ENCODE measurements around the gene C1orf159.
"Not testable (repeated sequence)": the region's sequence is repeated elsewhere in the genome, so short reads cannot be mapped to it uniquely, and the experiment has no call there.

The C1orf159 gene

DNA sequence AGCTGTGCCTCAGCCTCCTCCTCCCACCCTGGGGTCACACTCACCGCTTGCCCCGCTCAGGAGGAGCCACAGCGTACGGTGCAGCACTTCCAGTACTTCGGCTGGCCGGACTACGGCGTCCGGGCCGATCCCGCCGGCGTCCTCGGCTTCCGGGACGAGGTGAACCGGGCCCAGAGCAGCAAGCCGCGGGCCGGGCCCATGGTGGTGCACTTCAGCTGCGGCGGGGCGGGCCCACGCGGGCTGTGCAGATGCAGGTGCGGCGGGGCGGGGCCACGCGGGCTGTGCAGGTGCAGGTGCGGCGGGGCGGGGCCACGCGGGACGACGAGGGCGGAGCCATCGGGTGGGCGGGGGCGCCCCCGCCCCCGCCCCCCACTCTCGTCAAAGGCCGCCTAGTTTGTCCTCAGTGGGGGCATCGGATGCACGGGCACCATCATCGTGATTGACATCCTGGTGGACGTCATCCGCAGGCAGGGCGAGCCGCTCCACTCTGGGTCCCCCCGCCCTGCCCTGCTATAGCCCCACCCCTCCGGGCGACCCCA is 47.3 kb downstream of the C1orf159 start:
- no peak for DNase-seq

- DNase-seq = no peak
These were observed 47.9 kb downstream of the C1orf159 start for GRCh38 chr1:1067860-1068516.

GRCh38 chr1:1067284-1067859 is 48.5 kb downstream of the C1orf159 start:
- no peak for DNase-seq

DNA sequence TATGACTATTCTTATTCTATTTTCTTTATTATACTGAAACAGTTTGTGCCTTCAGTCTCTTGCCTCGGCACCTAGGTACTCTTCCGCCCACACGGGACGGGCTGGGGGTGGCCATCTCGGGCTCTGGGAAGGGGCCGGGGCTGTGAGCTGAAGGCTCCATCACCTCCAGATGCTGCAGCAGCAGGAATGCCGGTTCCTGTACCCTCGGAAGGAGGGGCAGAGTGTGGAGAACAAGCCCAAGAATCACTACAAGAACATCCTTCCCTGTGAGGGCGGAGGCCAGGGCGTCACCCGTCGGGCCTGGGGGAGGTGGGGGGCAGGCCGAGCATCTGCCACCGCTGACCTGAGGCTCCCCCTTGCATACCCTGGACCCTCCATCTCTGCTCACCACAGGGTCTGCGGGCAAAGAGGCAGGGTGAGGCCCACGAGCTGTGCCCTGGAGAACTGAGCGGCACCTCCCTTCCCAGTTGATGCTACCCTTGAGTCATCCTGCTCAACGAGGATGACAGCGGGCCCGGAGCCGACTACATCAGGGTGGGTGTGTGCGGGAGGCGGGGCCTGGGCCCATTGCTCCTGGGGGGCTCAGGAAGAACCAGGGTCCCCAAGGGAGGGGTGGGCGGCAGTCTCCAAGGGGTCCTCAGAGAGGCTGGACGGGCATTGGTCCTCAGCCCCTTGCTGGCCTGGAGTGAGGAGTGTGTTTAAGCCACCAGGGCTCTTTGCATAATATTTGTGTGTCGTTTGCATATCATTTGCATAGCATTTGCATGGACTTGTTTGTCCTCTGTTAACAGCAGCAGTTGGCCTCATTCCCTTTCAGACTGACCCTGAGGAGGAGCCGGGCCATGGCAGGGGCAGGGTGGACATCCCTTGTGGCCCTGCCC is 49.2 kb downstream of the C1orf159 start:
- DNase-seq = peak in 3 of 58 donors; percentile 15 to 37 (median 18)

GRCh38 chr1:1065940-1066304 is 50.0 kb downstream of the C1orf159 start:
- not testable (repeated sequence) for DNase-seq

DNA sequence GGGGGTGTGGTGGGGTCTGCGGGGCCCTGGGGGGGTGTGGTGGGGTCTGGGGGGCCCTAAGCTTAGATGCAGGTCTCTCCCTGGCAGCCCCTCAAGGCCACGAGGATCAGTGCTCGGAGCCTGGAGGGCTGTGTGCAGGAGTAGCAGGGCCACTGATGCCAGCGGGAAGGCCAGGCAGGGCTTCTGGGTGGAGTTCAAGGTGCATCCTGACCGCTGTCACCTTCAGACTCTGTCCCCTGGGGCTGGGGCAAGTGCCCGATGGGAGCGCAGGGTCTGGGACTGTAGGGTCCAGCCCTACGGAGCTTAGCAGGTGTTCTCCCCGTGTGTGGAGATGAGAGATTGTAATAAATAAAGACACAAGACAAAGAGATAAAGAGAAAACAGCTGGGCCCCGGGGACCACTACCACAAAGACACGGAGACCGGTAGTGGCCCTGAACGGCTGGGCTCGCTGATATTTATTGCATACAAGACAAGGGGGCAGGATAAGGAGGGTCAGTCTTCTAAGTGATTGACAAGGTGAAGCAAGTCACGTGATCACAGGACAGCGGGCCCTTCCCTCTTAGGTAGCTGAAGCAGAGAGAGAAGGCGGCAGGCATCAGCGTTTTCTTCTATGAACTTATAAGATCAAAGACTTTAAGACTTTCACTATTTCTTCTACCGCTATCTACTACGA is 50.5 kb downstream of the C1orf159 start:
- no peak for DNase-seq

DNA sequence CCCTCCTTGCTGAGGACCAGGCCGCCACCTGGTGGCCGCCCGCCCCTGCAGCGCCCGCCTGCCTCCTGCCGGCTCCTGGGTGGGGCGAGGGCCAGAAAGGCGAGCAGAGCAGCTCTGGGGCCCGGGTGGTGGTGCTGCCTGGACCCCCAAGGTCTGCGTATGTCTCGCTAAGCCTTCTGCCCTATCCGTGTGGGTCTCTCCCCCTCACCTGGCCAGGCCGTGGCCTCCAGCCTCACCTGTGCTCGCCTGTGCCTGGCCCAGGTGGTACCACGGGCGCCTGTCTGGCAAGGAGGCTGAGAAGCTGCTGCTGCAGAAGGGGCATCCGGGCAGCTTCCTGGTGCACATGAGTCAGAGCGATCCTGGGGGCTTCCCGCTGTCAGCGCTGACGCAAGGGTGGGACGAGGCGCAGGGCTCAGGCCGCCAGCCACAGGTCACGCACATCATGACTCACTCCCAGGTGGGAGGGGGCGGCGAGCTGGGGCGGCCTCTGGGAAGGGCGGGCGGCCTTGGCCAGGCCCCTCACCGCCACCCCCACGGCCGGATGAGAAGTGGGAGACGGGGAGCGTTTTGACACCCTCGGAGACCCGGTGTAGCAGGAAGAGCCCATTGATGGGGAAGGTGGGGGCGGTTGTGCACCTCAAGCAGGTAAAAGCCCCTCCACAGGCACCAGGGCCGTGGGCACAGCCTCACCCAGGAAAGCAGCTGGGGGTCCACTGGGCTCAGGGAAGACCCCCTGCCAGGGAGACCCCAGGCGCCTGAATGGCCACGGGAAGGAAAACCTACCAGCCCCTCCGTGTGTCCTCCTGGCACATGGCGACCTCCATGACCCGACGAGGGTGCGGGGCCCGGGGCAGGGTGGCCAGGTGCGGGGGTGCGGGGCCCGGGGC is 51.7 kb downstream of the C1orf159 start:
- DNase-seq = peak in 10 of 58 donors; percentile 6 to 45 (median 20)

- DNase-seq = no peak
These were observed 52.5 kb downstream of the C1orf159 start for GRCh38 chr1:1063261-1063944.

DNA sequence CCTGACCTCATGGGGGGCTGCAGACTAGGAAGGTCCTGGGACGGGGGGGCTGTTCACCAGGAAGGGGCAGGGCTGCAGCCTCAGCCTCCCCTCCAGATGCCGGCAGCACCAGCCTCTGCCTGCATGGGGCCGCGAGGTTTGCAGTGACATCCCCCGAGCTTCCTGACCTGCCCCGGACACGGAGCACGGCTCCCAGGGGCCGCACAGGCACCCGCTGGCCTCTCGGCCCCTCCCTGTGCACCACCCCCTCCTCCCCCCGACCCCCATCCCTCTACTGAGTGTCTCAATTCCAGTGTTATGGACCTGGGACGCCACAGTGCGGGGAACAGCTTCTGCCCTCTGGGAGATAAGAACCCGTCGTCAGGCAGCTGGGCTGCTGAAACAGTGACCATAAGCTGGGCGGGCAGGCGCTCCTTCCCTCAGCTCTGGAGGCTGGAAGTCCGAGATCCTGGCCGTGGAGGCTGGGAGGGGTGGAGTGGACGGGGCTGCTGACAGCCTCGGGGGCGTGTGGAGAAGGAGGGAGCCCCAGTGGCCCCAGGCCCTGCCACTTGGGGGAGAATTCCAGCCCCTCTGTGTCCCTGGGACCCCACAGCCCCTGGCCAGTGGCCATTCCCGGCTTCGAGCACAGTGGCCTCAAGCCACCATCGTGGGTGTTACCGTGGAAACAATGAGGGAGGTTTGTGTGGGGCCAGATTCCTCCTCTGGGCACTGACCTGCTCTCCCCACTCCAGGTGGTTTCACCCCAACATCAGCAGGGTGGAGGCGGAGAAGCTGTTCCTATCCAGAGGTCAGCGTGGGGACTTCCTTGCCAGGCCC is 53.3 kb downstream of the C1orf159 start:
- DNase-seq = no peak

DNA sequence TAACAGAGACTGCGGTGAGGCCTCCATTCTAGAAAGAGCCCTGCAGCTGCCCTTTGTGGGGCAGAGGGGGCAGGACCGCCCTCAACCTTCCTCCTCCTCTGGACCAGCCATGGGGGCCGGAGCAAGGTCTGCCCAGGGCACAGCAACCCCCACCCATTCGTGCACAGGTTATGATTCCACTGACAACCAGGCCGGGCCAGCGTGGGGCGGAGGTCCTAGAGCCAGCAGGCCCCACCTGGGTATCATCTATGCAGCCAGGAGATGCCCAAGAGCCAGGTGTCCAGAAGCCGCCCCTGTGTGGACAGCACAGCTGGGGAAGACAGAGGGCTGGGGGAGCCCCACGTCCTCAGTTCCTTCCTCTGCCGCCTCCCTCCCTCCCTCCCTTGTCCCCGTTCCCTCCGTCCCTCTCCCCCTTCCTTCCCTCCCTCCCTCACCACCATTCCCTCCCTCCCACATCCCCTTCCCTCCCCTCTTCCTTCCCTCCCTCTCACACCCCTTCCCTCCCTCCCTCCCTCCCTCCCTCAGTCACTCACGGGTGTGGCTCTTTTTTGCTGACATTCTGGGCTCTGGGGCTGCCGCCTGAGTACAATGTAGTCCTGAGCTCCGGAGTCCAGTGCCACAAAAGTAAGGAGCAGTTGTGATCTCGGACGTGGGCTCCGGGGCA is 54.1 kb downstream of the C1orf159 start:
- DNase-seq = no peak

DNA sequence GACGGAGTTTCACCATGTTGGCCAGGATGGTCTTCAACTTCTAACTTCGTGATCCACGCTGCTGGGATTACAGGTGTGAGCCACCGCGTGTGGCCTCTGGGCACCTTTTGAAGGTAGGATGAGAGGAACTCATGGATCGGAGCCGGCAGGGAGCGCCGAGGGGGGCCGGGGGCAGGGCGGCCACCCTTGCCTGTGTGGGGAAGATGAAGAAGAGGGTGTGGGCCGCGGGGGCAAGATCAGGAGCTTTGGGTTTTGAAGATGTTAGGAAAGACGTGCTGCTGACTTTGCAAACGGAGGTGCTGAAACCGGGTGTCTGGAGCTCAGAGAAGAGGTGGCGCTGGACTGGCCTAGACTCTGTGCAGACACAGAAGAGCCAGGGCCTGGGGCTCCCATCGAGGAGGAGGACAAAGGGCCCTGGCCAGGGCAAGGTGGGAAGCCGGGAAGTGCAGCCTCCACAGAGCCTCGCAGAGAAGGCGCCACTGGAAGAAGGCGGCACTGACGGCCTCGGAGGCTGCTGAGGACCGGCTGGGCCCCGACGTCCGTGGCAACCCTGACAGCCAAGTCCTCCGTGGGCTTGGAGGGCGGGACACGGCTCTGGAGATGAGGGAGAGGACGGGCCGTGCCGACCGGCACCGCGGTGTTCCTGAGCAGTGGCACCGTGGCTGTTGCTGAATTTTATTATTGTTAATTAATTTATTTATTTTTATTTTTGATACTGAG is 55.4 kb downstream of the C1orf159 start:
- DNase-seq = no peak

DNA sequence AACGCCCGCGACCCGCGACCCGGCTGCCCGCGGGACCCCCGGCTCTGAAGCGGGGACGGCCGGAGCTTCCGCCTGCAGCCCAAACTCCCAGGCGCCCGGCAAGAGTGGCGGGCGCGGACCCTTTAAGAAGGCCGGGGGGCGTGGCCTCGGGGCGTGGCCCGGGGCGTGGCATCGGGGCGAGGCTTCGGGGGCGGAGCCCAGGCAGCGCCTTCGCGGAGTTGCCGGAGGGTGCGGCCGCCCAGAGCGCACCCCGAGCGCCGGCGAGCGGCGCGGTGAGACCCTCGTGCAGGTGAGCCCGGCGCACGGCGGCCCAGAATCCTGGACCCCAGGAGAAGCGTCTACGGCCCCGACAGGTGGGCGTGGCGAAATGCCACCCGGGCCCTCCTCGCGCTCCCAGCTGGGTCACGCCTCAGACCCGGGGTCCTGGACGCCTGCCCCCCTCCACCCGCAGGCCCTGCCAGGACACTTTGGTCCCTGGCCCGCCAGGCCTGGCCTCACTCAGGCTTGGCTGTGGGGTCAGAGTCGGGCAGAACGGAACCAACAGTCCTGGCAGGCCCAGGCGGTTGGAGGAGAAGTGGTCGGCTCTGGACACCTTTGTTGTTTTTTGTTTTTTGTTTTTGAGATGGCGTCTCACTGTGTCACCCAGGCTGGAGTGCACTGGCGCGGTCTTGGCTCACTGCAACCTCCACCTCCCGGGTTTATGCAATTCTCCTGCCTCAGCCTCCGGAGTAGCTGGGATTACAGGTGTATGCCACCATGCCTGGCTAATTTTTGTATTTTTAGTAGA is 56.2 kb downstream of the C1orf159 start:
- peak in 52 of 58 donors; percentile 5 to 82 (median 54) for DNase-seq

GRCh38 chr1:1058921-1059493 is 56.9 kb downstream of the C1orf159 start:
- DNase-seq = peak in 3 of 58 donors; percentile 17 to 25 (median 24)

DNA sequence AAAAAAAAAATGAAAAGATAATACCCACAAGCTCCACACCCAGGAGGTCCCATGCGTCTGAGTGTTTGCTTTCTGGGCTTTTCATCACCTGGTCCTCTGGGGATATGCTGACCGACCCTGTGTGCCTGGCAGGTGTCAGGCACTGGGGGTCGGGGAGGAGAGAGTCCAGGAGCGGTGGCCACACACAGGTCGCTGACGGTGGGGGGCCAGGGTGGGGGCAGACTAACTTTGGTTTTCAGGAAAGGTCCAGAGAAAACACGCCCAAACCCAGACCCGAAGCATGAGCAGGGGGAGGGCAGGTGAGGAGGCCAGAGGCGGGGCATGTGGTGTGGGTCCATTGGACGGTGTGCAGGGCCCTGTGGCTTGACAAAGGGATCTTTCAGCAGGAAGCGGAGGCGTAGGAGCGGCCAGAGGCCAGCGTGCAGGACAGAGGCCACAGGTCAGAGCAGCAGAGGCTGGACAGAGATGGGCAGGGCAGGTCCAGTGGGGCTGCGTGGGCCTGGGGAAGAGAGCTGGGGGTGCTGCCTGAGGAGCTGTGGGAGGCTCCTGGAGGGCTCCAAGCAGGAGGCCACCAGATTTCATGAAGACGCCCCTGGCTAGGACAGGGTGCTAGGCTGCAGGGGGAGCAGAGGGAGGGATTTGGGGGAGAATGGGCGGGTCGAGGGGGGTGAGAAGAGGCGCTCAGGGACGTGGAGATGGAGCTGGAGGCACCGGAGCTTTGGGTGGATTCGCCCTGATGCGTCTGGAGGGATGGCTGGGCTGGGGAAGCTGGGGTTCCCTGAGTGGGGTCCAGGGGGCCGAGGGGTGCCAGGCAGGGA is 57.6 kb downstream of the C1orf159 start:
- no peak for DNase-seq

DNA sequence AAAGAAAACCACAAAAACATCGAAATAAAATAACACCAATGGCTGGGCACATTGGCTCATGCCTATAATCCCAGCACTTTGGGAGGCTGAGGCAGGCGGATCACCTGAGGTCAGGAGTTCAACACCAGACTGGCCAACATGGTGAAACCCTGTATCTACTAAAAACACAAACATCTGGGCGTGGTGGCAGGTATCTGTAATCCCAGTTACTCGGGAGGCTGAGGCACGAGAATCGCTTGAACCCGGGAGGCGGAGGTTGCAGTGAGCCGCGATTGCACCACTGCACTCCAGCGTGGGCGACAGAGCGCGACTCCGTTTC is 58.2 kb downstream of the C1orf159 start:
- not testable (repeated sequence) for DNase-seq

Data from anterior cingulate cortex (tissue), 58 donors.